Erythroblast (primary cell): ENCODE data around the gene XKR7.

ENCODE experiments used
- GATA1 ChIP-seq: IDR thresholded peaks from 2 replicates; pipeline ENCODE4 v1.6.1; 2011; ENCODE audit warnings: low read depth, mild to moderate bottlenecking, control low read depth, low read length, moderate library complexity
- POLR2A ChIP-seq: IDR thresholded peaks from 2 replicates; pipeline ENCODE4 v1.6.1; 2011; ENCODE audit warnings: mild to moderate bottlenecking, low read length

GRCh38 chr20:32024683-32025295 is 56.8 kb downstream of the XKR7 start:
- no peak for TF ChIP-seq POLR2A
- no peak for TF ChIP-seq GATA1
